Measurements from ENCODE around the gene HOXC9.

HOXC9 gene

GRCh38 chr12:54015018-54015931, 15.3 kb downstream of the HOXC9 start:
- Histone ChIP-seq H3K9me3 (ENCODE audit: low read length) (no peaks in the 10 kb centered on the region), H3K4me1 (ENCODE audit: insufficient read depth, low read length, severe bottlenecking) (peaks cover 22% of the 10 kb centered on the region), H3K27ac (ENCODE audit: low read depth, low read length, poor library complexity, severe bottlenecking) (no peak overlapping the region), H3K36me3 (ENCODE audit: insufficient read depth, low read length) (no peaks in the 10 kb centered on the region), H3K9ac (ENCODE audit: low read length) (no peak overlapping the region), H3K4me3 (ENCODE audit: low read depth, low read length, poor library complexity, severe bottlenecking) (no peak overlapping the region), H3K4me2 (ENCODE audit: low read length) (no peak overlapping the region), H3K79me2 (ENCODE audit: insufficient read depth, low read length) (no peaks in the 10 kb centered on the region), H3F3A (ENCODE audit: insufficient read depth, low read length) (no peaks in the 10 kb centered on the region), H4K20me1 (ENCODE audit: insufficient read depth, low read length) (no peaks in the 10 kb centered on the region), H3K9me2 (ENCODE audit: low read depth, low read length) (no peaks in the 10 kb centered on the region), H3K27me3 (ENCODE audit: insufficient read depth, low read length) (peaks cover 3% of the 10 kb centered on the region; the same call in 1 of the 2 replicates), H2AFZ (ENCODE audit: low read length) (no peak overlapping the region)
- TF ChIP-seq EZH2 (IDR thresholded peaks at IDR 0.05; ENCODE audit: borderline replicate concordance, low read length) (no peak), CTCF (IDR thresholded peaks at IDR 0.05; ENCODE audit: low read length) (no peak)

- no peaks in the 10 kb centered on the region for H4K20me1 ChIP-seq (ENCODE audit: insufficient read depth, low read length)
- H3K9me2 ChIP-seq (ENCODE audit: low read depth, low read length), result no peaks in the 10 kb centered on the region
- no peak overlapping the region for H3K27ac ChIP-seq (ENCODE audit: low read depth, low read length, poor library complexity, severe bottlenecking)
- no peak overlapping the region for H3K4me2 ChIP-seq (ENCODE audit: low read length)
- H3K79me2 ChIP-seq (ENCODE audit: insufficient read depth, low read length), result no peaks in the 10 kb centered on the region
- no peaks in the 10 kb centered on the region for H3K36me3 ChIP-seq (ENCODE audit: insufficient read depth, low read length)
- no peak overlapping the region for H3K9ac ChIP-seq (ENCODE audit: low read length)
- no peak for TF ChIP-seq EZH2 (IDR thresholded peaks at IDR 0.05; ENCODE audit: borderline replicate concordance, low read length)
- TF ChIP-seq CTCF (IDR thresholded peaks at IDR 0.05; ENCODE audit: low read length), result no peak
- peaks cover 6% of the 10 kb centered on the region; the same call in 1 of the 2 replicates for H3K27me3 ChIP-seq (ENCODE audit: insufficient read depth, low read length)
- H3K4me1 ChIP-seq (ENCODE audit: insufficient read depth, low read length, severe bottlenecking), result peaks cover 22% of the 10 kb centered on the region
- H3K9me3 ChIP-seq (ENCODE audit: low read length), result no peaks in the 10 kb centered on the region
- no peak overlapping the region for H2AFZ ChIP-seq (ENCODE audit: low read length)
- no peak overlapping the region for H3K4me3 ChIP-seq (ENCODE audit: low read depth, low read length, poor library complexity, severe bottlenecking)
- H3F3A ChIP-seq (ENCODE audit: insufficient read depth, low read length), result no peaks in the 10 kb centered on the region
These were observed 16.1 kb downstream of the HOXC9 start for GRCh38 chr12:54016051-54016450.

GRCh38 chr12:54016478-54016964, 16.6 kb downstream of the HOXC9 start:
- no peak overlapping the region for H3K9ac ChIP-seq (ENCODE audit: low read length)
- no peak overlapping the region for H3K4me3 ChIP-seq (ENCODE audit: low read depth, low read length, poor library complexity, severe bottlenecking)
- no peaks in the 10 kb centered on the region for H3K9me2 ChIP-seq (ENCODE audit: low read depth, low read length)
- no peak for TF ChIP-seq EZH2 (IDR thresholded peaks at IDR 0.05; ENCODE audit: borderline replicate concordance, low read length)
- TF ChIP-seq CTCF (IDR thresholded peaks at IDR 0.05; ENCODE audit: low read length), result no peak
- no peak overlapping the region for H3K27ac ChIP-seq (ENCODE audit: low read depth, low read length, poor library complexity, severe bottlenecking)
- no peak overlapping the region for H2AFZ ChIP-seq (ENCODE audit: low read length)
- no peaks in the 10 kb centered on the region for H3K79me2 ChIP-seq (ENCODE audit: insufficient read depth, low read length)
- H3F3A ChIP-seq (ENCODE audit: insufficient read depth, low read length), result no peaks in the 10 kb centered on the region
- H3K4me2 ChIP-seq (ENCODE audit: low read length), result no peak overlapping the region
- peaks cover 6% of the 10 kb centered on the region; the same call in 1 of the 2 replicates for H3K27me3 ChIP-seq (ENCODE audit: insufficient read depth, low read length)
- no peaks in the 10 kb centered on the region for H3K9me3 ChIP-seq (ENCODE audit: low read length)
- H3K4me1 ChIP-seq (ENCODE audit: insufficient read depth, low read length, severe bottlenecking), result peaks cover 22% of the 10 kb centered on the region
- H4K20me1 ChIP-seq (ENCODE audit: insufficient read depth, low read length), result no peaks in the 10 kb centered on the region
- H3K36me3 ChIP-seq (ENCODE audit: insufficient read depth, low read length), result no peaks in the 10 kb centered on the region

Data from OCI-LY1 (cell line).